ENCODE results near the gene CTDP1.
A peak's percentile ranks its signal among the peaks of the same experiment; 100 is the strongest.

Gene CTDP1

GRCh38 chr18:79763407-79763806 is 83.8 kb downstream of the CTDP1 start:
- DNase-seq (ENCODE audit: low read depth) = no peak

GRCh38 chr18:79764131-79764530 is 84.5 kb downstream of the CTDP1 start:
- no peak for DNase-seq (ENCODE audit: low read depth)

- DNase-seq (ENCODE audit: low read depth) = peak; percentile 24
Measured at GRCh38 chr18:79765491-79766245, 86.1 kb downstream of the CTDP1 start.

- no peak for DNase-seq (ENCODE audit: low read depth)
Measured at GRCh38 chr18:79766308-79766707, 86.7 kb downstream of the CTDP1 start.

- no peak for DNase-seq (ENCODE audit: low read depth)
Measured at GRCh38 chr18:79768745-79769144, 89.1 kb downstream of the CTDP1 start.

GRCh38 chr18:79769698-79770500 is 90.3 kb downstream of the CTDP1 start:
- no peak for DNase-seq (ENCODE audit: low read depth)

GRCh38 chr18:79770501-79770815 is 90.9 kb downstream of the CTDP1 start:
- no peak for DNase-seq (ENCODE audit: low read depth)

- no peak for DNase-seq (ENCODE audit: low read depth)
Measured at GRCh38 chr18:79770826-79771225, 91.2 kb downstream of the CTDP1 start.

GRCh38 chr18:79771446-79772107 is 92.0 kb downstream of the CTDP1 start:
- DNase-seq (ENCODE audit: low read depth) = no peak

- no peak for DNase-seq (ENCODE audit: low read depth)
Measured at GRCh38 chr18:79772108-79772864, 92.7 kb downstream of the CTDP1 start.

GRCh38 chr18:79772865-79773696 is 93.5 kb downstream of the CTDP1 start:
- no peak for DNase-seq (ENCODE audit: low read depth)

- no peak for DNase-seq (ENCODE audit: low read depth)
Measured at GRCh38 chr18:79774111-79774510, 94.5 kb downstream of the CTDP1 start.

GRCh38 chr18:79775441-79776221 is 96.0 kb downstream of the CTDP1 start:
- DNase-seq (ENCODE audit: low read depth) = no peak

GRCh38 chr18:79776674-79777073 is 97.1 kb downstream of the CTDP1 start:
- no peak for DNase-seq (ENCODE audit: low read depth)

- DNase-seq (ENCODE audit: low read depth) = no peak
Measured at GRCh38 chr18:79778291-79778791, 98.7 kb downstream of the CTDP1 start.

GRCh38 chr18:79779021-79779699 is 99.6 kb downstream of the CTDP1 start:
- no peak for DNase-seq (ENCODE audit: low read depth)

- DNase-seq (ENCODE audit: low read depth) = no peak
Measured at GRCh38 chr18:79779700-79780190, 100.1 kb downstream of the CTDP1 start.

- no peak for DNase-seq (ENCODE audit: low read depth)
Measured at GRCh38 chr18:79780547-79780946, 100.9 kb downstream of the CTDP1 start.

GRCh38 chr18:79781331-79781941 is 101.8 kb downstream of the CTDP1 start:
- DNase-seq (ENCODE audit: low read depth) = peak; percentile 37
